ENCODE results near the gene SERTM2.

DNA sequence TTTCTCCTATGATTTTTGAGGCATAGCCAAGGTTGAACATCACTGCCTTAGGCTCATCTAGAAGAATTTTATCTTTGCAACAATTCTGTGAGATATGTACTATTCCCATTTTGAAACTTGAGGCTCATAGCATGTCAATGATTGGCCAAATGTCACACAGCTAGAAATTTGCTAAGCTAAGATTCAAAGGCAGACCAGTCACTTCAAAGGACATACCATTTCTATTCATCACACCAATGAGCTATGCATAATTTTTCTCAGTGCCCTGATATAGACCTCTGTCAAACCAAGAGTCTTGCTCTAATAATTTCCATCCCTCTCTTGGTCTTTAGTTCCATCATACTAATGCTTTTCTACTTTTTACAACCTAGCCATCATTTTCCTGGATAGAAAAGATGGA is 27.6 kb upstream of the SERTM2 start:
- TF ChIP-seq, protein P1, sequence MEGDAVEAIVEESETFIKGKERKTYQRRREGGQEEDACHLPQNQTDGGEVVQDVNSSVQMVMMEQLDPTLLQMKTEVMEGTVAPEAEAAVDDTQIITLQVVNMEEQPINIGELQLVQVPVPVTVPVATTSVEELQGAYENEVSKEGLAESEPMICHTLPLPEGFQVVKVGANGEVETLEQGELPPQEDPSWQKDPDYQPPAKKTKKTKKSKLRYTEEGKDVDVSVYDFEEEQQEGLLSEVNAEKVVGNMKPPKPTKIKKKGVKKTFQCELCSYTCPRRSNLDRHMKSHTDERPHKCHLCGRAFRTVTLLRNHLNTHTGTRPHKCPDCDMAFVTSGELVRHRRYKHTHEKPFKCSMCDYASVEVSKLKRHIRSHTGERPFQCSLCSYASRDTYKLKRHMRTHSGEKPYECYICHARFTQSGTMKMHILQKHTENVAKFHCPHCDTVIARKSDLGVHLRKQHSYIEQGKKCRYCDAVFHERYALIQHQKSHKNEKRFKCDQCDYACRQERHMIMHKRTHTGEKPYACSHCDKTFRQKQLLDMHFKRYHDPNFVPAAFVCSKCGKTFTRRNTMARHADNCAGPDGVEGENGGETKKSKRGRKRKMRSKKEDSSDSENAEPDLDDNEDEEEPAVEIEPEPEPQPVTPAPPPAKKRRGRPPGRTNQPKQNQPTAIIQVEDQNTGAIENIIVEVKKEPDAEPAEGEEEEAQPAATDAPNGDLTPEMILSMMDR (IDR thresholded peaks at IDR 0.05; ENCODE audit: low read depth, low read length) = no peak
- no peak for TF ChIP-seq EZH2phosphoT487 (IDR thresholded peaks at IDR 0.05; ENCODE audit: low read depth)

Measured in OCI-LY3 (cell line).